Body of pancreas (tissue), 4 donors: ENCODE data around the gene NDUFA11.

ENCODE experiments used
- CTCF ChIP-seq, 7 experiments: fragments of 450-650 bp in 4 of 7; fragments of 200-600 bp in 3 of 7; sonication (generic) in 3 of 7; IDR thresholded peaks; one replicate each; pipeline ENCODE4 v1.5.1; 2016 to 2019; ENCODE audit warnings: antibody characterized with exemption in 7 of 7
- POLR2A ChIP-seq, 3 donors: fragments of 450-650 bp; IDR thresholded peaks; one replicate each; pipeline ENCODE4 v1.6.1; 2016; ENCODE audit warnings: antibody characterized with exemption in 3 of 3, mild to moderate bottlenecking in 2 of 3

- no peak for TF ChIP-seq POLR2A (IDR thresholded peaks at IDR 0.05)
- TF ChIP-seq CTCF (IDR thresholded peaks at IDR 0.05): no peak
Observed at GRCh38 chr19:5953030-5953589, 49.5 kb upstream of the NDUFA11 start.
